ENCODE results near the gene GKN1. TPM values are rescaled to one million over a fixed set of nuclear protein-coding genes. Genes with fewer than 3 reads are reported as not detected.

The GKN1 gene
- total and polyA plus RNA-seq, 2 donors: 1.4 to 11.5 TPM

GRCh38 chr2:69010437-69011194 lies 36.2 kb downstream of the GKN1 start:
- Histone ChIP-seq H3K9me3 (ENCODE audit: control insufficient read depth in 2 of 2, insufficient read depth in 1 of 2, low read length in 1 of 2) (no peaks in the 10 kb centered on the region), H3K4me3 (ENCODE audit: low read length in 2 of 2) (no peak overlapping the region), H3K4me1 (ENCODE audit: control insufficient read depth in 2 of 2, insufficient read depth in 2 of 2, low read length in 2 of 2) (peaks cover 9 to 17% of the 10 kb centered on the region in 2 donors), H3K36me3 (ENCODE audit: control insufficient read depth in 2 of 2, insufficient read depth in 2 of 2, low read length in 1 of 2) (no peaks in the 10 kb centered on the region), H3K27me3 (ENCODE audit: control insufficient read depth in 2 of 2, insufficient read depth in 1 of 2, low read length in 1 of 2) (peaks cover 18 to 48% of the 10 kb centered on the region in 2 donors), H3K27ac (ENCODE audit: low read depth in 1 of 2, low read length in 1 of 2) (no peak overlapping the region)
- 87% methylated on average over 8 of the region's 8 CpGs for WGBS
- no peak for DNase-seq (ENCODE audit: low read depth in 6 of 9, low spot score in 9 of 9)

- H3K27me3 ChIP-seq (ENCODE audit: control insufficient read depth in 2 of 2, insufficient read depth in 1 of 2, low read length in 1 of 2): peaks cover 18 to 53% of the 10 kb centered on the region in 2 donors
- no peaks in the 10 kb centered on the region for H3K36me3 ChIP-seq (ENCODE audit: control insufficient read depth in 2 of 2, insufficient read depth in 2 of 2, low read length in 1 of 2)
- H3K4me3 ChIP-seq (ENCODE audit: low read length in 2 of 2): no peak overlapping the region
- no peaks in the 10 kb centered on the region for H3K9me3 ChIP-seq (ENCODE audit: control insufficient read depth in 2 of 2, insufficient read depth in 1 of 2, low read length in 1 of 2)
- 77% methylated on average over 4 of the region's 4 CpGs for WGBS
- DNase-seq (ENCODE audit: low read depth in 6 of 9, low spot score in 9 of 9): peak in 1 of 9 donors; percentile 1
- H3K27ac ChIP-seq (ENCODE audit: low read depth in 1 of 2, low read length in 1 of 2): no peak overlapping the region
- peaks cover 9 to 17% of the 10 kb centered on the region in 2 donors for H3K4me1 ChIP-seq (ENCODE audit: control insufficient read depth in 2 of 2, insufficient read depth in 2 of 2, low read length in 2 of 2)
These were observed 37.2 kb downstream of the GKN1 start for GRCh38 chr2:69011611-69012157.

- Histone ChIP-seq H3K36me3 (ENCODE audit: control insufficient read depth in 2 of 2, insufficient read depth in 2 of 2, low read length in 1 of 2) (no peaks in the 10 kb centered on the region), H3K4me3 (ENCODE audit: low read length in 2 of 2) (peak overlapping the region; percentile 72 to 77), H3K4me1 (ENCODE audit: control insufficient read depth in 2 of 2, insufficient read depth in 2 of 2, low read length in 2 of 2) (peaks cover 9 to 17% of the 10 kb centered on the region in 2 donors), H3K27me3 (ENCODE audit: control insufficient read depth in 2 of 2, insufficient read depth in 1 of 2, low read length in 1 of 2) (peaks cover 18 to 61% of the 10 kb centered on the region in 2 donors), H3K9me3 (ENCODE audit: control insufficient read depth in 2 of 2, insufficient read depth in 1 of 2, low read length in 1 of 2) (no peaks in the 10 kb centered on the region), H3K27ac (ENCODE audit: low read depth in 1 of 2, low read length in 1 of 2) (no peak overlapping the region)
- 14% methylated on average over 27 of the region's 27 CpGs for WGBS
- DNase-seq (ENCODE audit: low read depth in 6 of 9, low spot score in 9 of 9): peak in 7 of 9 donors; percentile 36 to 74 (median 50)
These were observed 38.1 kb downstream of the GKN1 start for GRCh38 chr2:69012310-69013141.

- peaks cover 18 to 66% of the 10 kb centered on the region in 2 donors for H3K27me3 ChIP-seq (ENCODE audit: control insufficient read depth in 2 of 2, insufficient read depth in 1 of 2, low read length in 1 of 2)
- under 1% methylated on average over 63 of the region's 63 CpGs for WGBS
- DNase-seq (ENCODE audit: low read depth in 6 of 9, low spot score in 9 of 9): peak in 6 of 9 donors; percentile 13 to 64 (median 22)
- H3K4me3 ChIP-seq (ENCODE audit: low read length in 2 of 2): peak within 1 kb of the TSS; percentile 72 to 77
- H3K27ac ChIP-seq (ENCODE audit: low read depth in 1 of 2, low read length in 1 of 2): no peak within 1 kb of the TSS
- no peaks in the 10 kb centered on the region for H3K9me3 ChIP-seq (ENCODE audit: control insufficient read depth in 2 of 2, insufficient read depth in 1 of 2, low read length in 1 of 2)
- H3K4me1 ChIP-seq (ENCODE audit: control insufficient read depth in 2 of 2, insufficient read depth in 2 of 2, low read length in 2 of 2): peaks cover 9 to 17% of the 10 kb centered on the region in 2 donors
- no peaks in the 10 kb centered on the region for H3K36me3 ChIP-seq (ENCODE audit: control insufficient read depth in 2 of 2, insufficient read depth in 2 of 2, low read length in 1 of 2)
These were observed 38.9 kb downstream of the GKN1 start, which contains the start of gene ANTXR1 for GRCh38 chr2:69013142-69013839. Gene ANTXR1, plus strand, starts transcription at chr2:69013179. Its CDS starts 321 bp downstream, at chr2:69013500.

GRCh38 chr2:69013840-69014821 lies 39.7 kb downstream of the GKN1 start:
- peaks cover 9 to 17% of the 10 kb centered on the region in 2 donors for H3K4me1 ChIP-seq (ENCODE audit: control insufficient read depth in 2 of 2, insufficient read depth in 2 of 2, low read length in 2 of 2)
- no peak overlapping the region for H3K27ac ChIP-seq (ENCODE audit: low read depth in 1 of 2, low read length in 1 of 2)
- H3K27me3 ChIP-seq (ENCODE audit: control insufficient read depth in 2 of 2, insufficient read depth in 1 of 2, low read length in 1 of 2): peaks cover 18 to 70% of the 10 kb centered on the region in 2 donors
- no peaks in the 10 kb centered on the region for H3K9me3 ChIP-seq (ENCODE audit: control insufficient read depth in 2 of 2, insufficient read depth in 1 of 2, low read length in 1 of 2)
- 4% methylated on average over 20 of the region's 20 CpGs for WGBS
- peak overlapping the region; percentile 72 to 77 for H3K4me3 ChIP-seq (ENCODE audit: low read length in 2 of 2)
- peak in 3 of 9 donors; percentile 11 to 42 (median 12) for DNase-seq (ENCODE audit: low read depth in 6 of 9, low spot score in 9 of 9)
- no peaks in the 10 kb centered on the region for H3K36me3 ChIP-seq (ENCODE audit: control insufficient read depth in 2 of 2, insufficient read depth in 2 of 2, low read length in 1 of 2)

GRCh38 chr2:69017080-69017479 lies 42.6 kb downstream of the GKN1 start:
- no peaks in the 10 kb centered on the region for H3K36me3 ChIP-seq (ENCODE audit: control insufficient read depth in 2 of 2, insufficient read depth in 2 of 2, low read length in 1 of 2)
- DNase-seq (ENCODE audit: low read depth in 6 of 9, low spot score in 9 of 9): no peak
- H3K27me3 ChIP-seq (ENCODE audit: control insufficient read depth in 2 of 2, insufficient read depth in 1 of 2, low read length in 1 of 2): peaks cover 15 to 56% of the 10 kb centered on the region in 2 donors
- no peak overlapping the region for H3K4me3 ChIP-seq (ENCODE audit: low read length in 2 of 2)
- WGBS: 88% methylated on average over 5 of the region's 5 CpGs
- no peaks in the 10 kb centered on the region for H3K9me3 ChIP-seq (ENCODE audit: control insufficient read depth in 2 of 2, insufficient read depth in 1 of 2, low read length in 1 of 2)
- H3K27ac ChIP-seq (ENCODE audit: low read depth in 1 of 2, low read length in 1 of 2): no peak overlapping the region
- peaks cover 9 to 17% of the 10 kb centered on the region in 2 donors for H3K4me1 ChIP-seq (ENCODE audit: control insufficient read depth in 2 of 2, insufficient read depth in 2 of 2, low read length in 2 of 2)

GRCh38 chr2:69017835-69018234 lies 43.4 kb downstream of the GKN1 start:
- H3K4me1 ChIP-seq (ENCODE audit: control insufficient read depth in 2 of 2, insufficient read depth in 2 of 2, low read length in 2 of 2): peaks cover 9 to 16% of the 10 kb centered on the region in 2 donors
- H3K27me3 ChIP-seq (ENCODE audit: control insufficient read depth in 2 of 2, insufficient read depth in 1 of 2, low read length in 1 of 2): peaks cover 8 to 48% of the 10 kb centered on the region in 2 donors
- no peak for DNase-seq (ENCODE audit: low read depth in 6 of 9, low spot score in 9 of 9)
- no peaks in the 10 kb centered on the region for H3K36me3 ChIP-seq (ENCODE audit: control insufficient read depth in 2 of 2, insufficient read depth in 2 of 2, low read length in 1 of 2)
- 78% methylated on average over 3 of the region's 3 CpGs for WGBS
- H3K27ac ChIP-seq (ENCODE audit: low read depth in 1 of 2, low read length in 1 of 2): no peak overlapping the region
- no peaks in the 10 kb centered on the region for H3K9me3 ChIP-seq (ENCODE audit: control insufficient read depth in 2 of 2, insufficient read depth in 1 of 2, low read length in 1 of 2)
- no peak overlapping the region for H3K4me3 ChIP-seq (ENCODE audit: low read length in 2 of 2)

- no peak for DNase-seq (ENCODE audit: low read depth in 6 of 9, low spot score in 9 of 9)
- Histone ChIP-seq H3K27ac (ENCODE audit: low read depth in 1 of 2, low read length in 1 of 2) (no peak overlapping the region), H3K4me1 (ENCODE audit: control insufficient read depth in 2 of 2, insufficient read depth in 2 of 2, low read length in 2 of 2) (peaks cover 7 to 9% of the 10 kb centered on the region in 2 donors), H3K27me3 (ENCODE audit: control insufficient read depth in 2 of 2, insufficient read depth in 1 of 2, low read length in 1 of 2) (peaks cover 8 to 39% of the 10 kb centered on the region in 2 donors), H3K36me3 (ENCODE audit: control insufficient read depth in 2 of 2, insufficient read depth in 2 of 2, low read length in 1 of 2) (no peaks in the 10 kb centered on the region), H3K9me3 (ENCODE audit: control insufficient read depth in 2 of 2, insufficient read depth in 1 of 2, low read length in 1 of 2) (no peaks in the 10 kb centered on the region), H3K4me3 (ENCODE audit: low read length in 2 of 2) (no peak overlapping the region)
- WGBS: 95% methylated on average over 4 of the region's 4 CpGs
These were observed 44.3 kb downstream of the GKN1 start for GRCh38 chr2:69018678-69019095.
